ENCODE results near the gene GET3.

- TF ChIP-seq CTCF (IDR thresholded peaks at IDR 0.05) (no peak), POLR2AphosphoS5 (IDR thresholded peaks at IDR 0.05; ENCODE audit: low read depth, low read length) (no peak), TCF7L2 (IDR thresholded peaks at IDR 0.05; ENCODE audit: low read depth, low read length) (no peak), REST (IDR thresholded peaks at IDR 0.05; ENCODE audit: insufficient read depth in 1 of 2, low read depth in 2 of 2, low read length in 1 of 2) (no peak), SIN3A (IDR thresholded peaks at IDR 0.05; ENCODE audit: borderline replicate concordance, insufficient read depth, low read depth, low read length) (no peak)
Measured at GRCh38 chr19:12752056-12752781, 14.9 kb downstream of the GET3 start.

All from Panc1 (cell line).